ENCODE results near the gene TEX14.

Gene TEX14

GRCh38 chr17:58574025-58574424, 117.8 kb downstream of the TEX14 start:
- H3K18ac ChIP-seq (ENCODE audit: low read length): no peak overlapping the region
- H3K27me3 ChIP-seq (ENCODE audit: control insufficient read depth in 3 of 3, insufficient read depth in 3 of 3, low read depth in 1 of 3, low read length in 3 of 3): peaks cover 0 to 11% (median 0%) of the 10 kb centered on the region in 3 experiments
- H2BK5ac ChIP-seq (ENCODE audit: low read length): no peak overlapping the region
- H3K79me1 ChIP-seq (ENCODE audit: low read depth, low read length): no peaks in the 10 kb centered on the region
- H3K14ac ChIP-seq (ENCODE audit: low read length): no peak overlapping the region
- no peak overlapping the region for H4K91ac ChIP-seq (ENCODE audit: low read depth, low read length, poor library complexity)
- H3K36me3 ChIP-seq (replicated peaks in 1 of 2; ENCODE audit: control insufficient read depth in 2 of 2, insufficient read depth in 2 of 2, low read length in 2 of 2): no peaks in the 10 kb centered on the region
- no peak overlapping the region for H3K4me2 ChIP-seq (ENCODE audit: insufficient read depth, low read length, poor library complexity, severe bottlenecking)
- no peak overlapping the region for H2AK5ac ChIP-seq (ENCODE audit: low read depth, low read length)
- H3K4me3 ChIP-seq (ENCODE audit: low read length in 2 of 2): no peak overlapping the region
- H3K23ac ChIP-seq (ENCODE audit: low read depth, low read length, poor library complexity): no peak overlapping the region
- peaks cover 0 to 4% of the 10 kb centered on the region in 2 donors for H3K4me1 ChIP-seq (ENCODE audit: control insufficient read depth in 2 of 2, insufficient read depth in 1 of 2, low read depth in 1 of 2, low read length in 2 of 2)
- no peak overlapping the region for H3K4ac ChIP-seq (ENCODE audit: low read length)
- H3K27ac ChIP-seq (replicated peaks; ENCODE audit: low read length): no peak overlapping the region
- H3K9ac ChIP-seq (ENCODE audit: low read depth, low read length, poor library complexity): no peak overlapping the region
- H3K9me3 ChIP-seq (replicated peaks in 1 of 2; ENCODE audit: control insufficient read depth in 2 of 2, insufficient read depth in 1 of 2, low read depth in 1 of 2, low read length in 2 of 2): no peaks in the 10 kb centered on the region
- no peak overlapping the region for H2BK12ac ChIP-seq (ENCODE audit: low read length)
- H2BK15ac ChIP-seq (ENCODE audit: low read length): no peak overlapping the region
- DNase-seq (ENCODE audit: low spot score): no peak
- no CpG with 5 or more reads among the region's 4 CpGs for WGBS, 2 donors (ENCODE audit: extremely low coverage in 2 of 2, insufficient read length in 2 of 2, insufficient replicate concordance in 1 of 2)
- no peak overlapping the region for H2AFZ ChIP-seq (ENCODE audit: low read length)
- no peak overlapping the region for H4K8ac ChIP-seq (ENCODE audit: low read depth, low read length)
- H2BK120ac ChIP-seq (ENCODE audit: low read depth, low read length): no peak overlapping the region

GRCh38 chr17:58572846-58573245, 119.0 kb downstream of the TEX14 start:
- Histone ChIP-seq H3K23ac (ENCODE audit: low read depth, low read length, poor library complexity) (no peak overlapping the region), H3K18ac (ENCODE audit: low read length) (no peak overlapping the region)
- no CpG with 5 or more reads among the region's 3 CpGs for WGBS, 2 donors (ENCODE audit: extremely low coverage in 2 of 2, insufficient read length in 2 of 2, insufficient replicate concordance in 1 of 2)

GRCh38 chr17:58570758-58571157, 121.1 kb downstream of the TEX14 start:
- no peak overlapping the region for H3K4me3 ChIP-seq (ENCODE audit: low read length in 2 of 2)
- DNase-seq (ENCODE audit: low spot score): no peak
- no peak overlapping the region for H3K18ac ChIP-seq (ENCODE audit: low read length)
- no peak overlapping the region for H3K9ac ChIP-seq (ENCODE audit: low read depth, low read length, poor library complexity)
- no peak overlapping the region for H2BK5ac ChIP-seq (ENCODE audit: low read length)
- no peak overlapping the region for H2AK5ac ChIP-seq (ENCODE audit: low read depth, low read length)
- no peaks in the 10 kb centered on the region for H3K9me3 ChIP-seq (replicated peaks in 1 of 2; ENCODE audit: control insufficient read depth in 2 of 2, insufficient read depth in 1 of 2, low read depth in 1 of 2, low read length in 2 of 2)
- no CpG with 5 or more reads among the region's 4 CpGs for WGBS, 2 donors (ENCODE audit: extremely low coverage in 2 of 2, insufficient read length in 2 of 2, insufficient replicate concordance in 1 of 2)
- H3K4me1 ChIP-seq (ENCODE audit: control insufficient read depth in 2 of 2, insufficient read depth in 1 of 2, low read depth in 1 of 2, low read length in 2 of 2): peaks cover 0 to 1% of the 10 kb centered on the region in 2 donors
- H3K27me3 ChIP-seq (ENCODE audit: control insufficient read depth in 3 of 3, insufficient read depth in 3 of 3, low read depth in 1 of 3, low read length in 3 of 3): peaks cover 0 to 7% (median 0%) of the 10 kb centered on the region in 3 experiments
- H3K23ac ChIP-seq (ENCODE audit: low read depth, low read length, poor library complexity): no peak overlapping the region
- no peak overlapping the region for H3K4ac ChIP-seq (ENCODE audit: low read length)
- H3K4me2 ChIP-seq (ENCODE audit: insufficient read depth, low read length, poor library complexity, severe bottlenecking): no peak overlapping the region
- H2BK120ac ChIP-seq (ENCODE audit: low read depth, low read length): no peak overlapping the region
- no peak overlapping the region for H3K27ac ChIP-seq (replicated peaks; ENCODE audit: low read length)
- H3K79me1 ChIP-seq (ENCODE audit: low read depth, low read length): no peaks in the 10 kb centered on the region
- H4K91ac ChIP-seq (ENCODE audit: low read depth, low read length, poor library complexity): no peak overlapping the region
- no peak overlapping the region for H2BK12ac ChIP-seq (ENCODE audit: low read length)
- no peak overlapping the region for H2BK15ac ChIP-seq (ENCODE audit: low read length)
- no peaks in the 10 kb centered on the region for H3K36me3 ChIP-seq (replicated peaks in 1 of 2; ENCODE audit: control insufficient read depth in 2 of 2, insufficient read depth in 2 of 2, low read length in 2 of 2)
- H3K14ac ChIP-seq (ENCODE audit: low read length): no peak overlapping the region
- H4K8ac ChIP-seq (ENCODE audit: low read depth, low read length): no peak overlapping the region
- no peak overlapping the region for H2AFZ ChIP-seq (ENCODE audit: low read length)

More at GRCh38 chr17:58572846-58573245, 119.0 kb downstream of the TEX14 start:
- Histone ChIP-seq H3K4me3 (ENCODE audit: low read length in 2 of 2) (no peak overlapping the region), H4K8ac (ENCODE audit: low read depth, low read length) (no peak overlapping the region), H2AK5ac (ENCODE audit: low read depth, low read length) (no peak overlapping the region), H3K36me3 (replicated peaks in 1 of 2; ENCODE audit: control insufficient read depth in 2 of 2, insufficient read depth in 2 of 2, low read length in 2 of 2) (no peaks in the 10 kb centered on the region), H3K79me1 (ENCODE audit: low read depth, low read length) (no peaks in the 10 kb centered on the region), H3K9ac (ENCODE audit: low read depth, low read length, poor library complexity) (no peak overlapping the region), H4K91ac (ENCODE audit: low read depth, low read length, poor library complexity) (no peak overlapping the region), H3K9me3 (replicated peaks in 1 of 2; ENCODE audit: control insufficient read depth in 2 of 2, insufficient read depth in 1 of 2, low read depth in 1 of 2, low read length in 2 of 2) (no peaks in the 10 kb centered on the region), H3K4me1 (ENCODE audit: control insufficient read depth in 2 of 2, insufficient read depth in 1 of 2, low read depth in 1 of 2, low read length in 2 of 2) (peaks cover 0 to 3% of the 10 kb centered on the region in 2 donors), H3K27me3 (ENCODE audit: control insufficient read depth in 3 of 3, insufficient read depth in 3 of 3, low read depth in 1 of 3, low read length in 3 of 3) (peaks cover 0 to 7% (median 0%) of the 10 kb centered on the region in 3 experiments), H2BK12ac (ENCODE audit: low read length) (no peak overlapping the region), H3K27ac (replicated peaks; ENCODE audit: low read length) (no peak overlapping the region), H3K4ac (ENCODE audit: low read length) (no peak overlapping the region), H3K14ac (ENCODE audit: low read length) (no peak overlapping the region), H2BK120ac (ENCODE audit: low read depth, low read length) (no peak overlapping the region), H2BK5ac (ENCODE audit: low read length) (no peak overlapping the region), H2AFZ (ENCODE audit: low read length) (no peak overlapping the region), H2BK15ac (ENCODE audit: low read length) (no peak overlapping the region), H3K4me2 (ENCODE audit: insufficient read depth, low read length, poor library complexity, severe bottlenecking) (no peak overlapping the region)
- DNase-seq (ENCODE audit: low spot score): no peak

- Histone ChIP-seq H3K27ac (replicated peaks; ENCODE audit: low read length) (no peak overlapping the region), H2BK120ac (ENCODE audit: low read depth, low read length) (no peak overlapping the region), H2BK12ac (ENCODE audit: low read length) (no peak overlapping the region), H3K9me3 (replicated peaks in 1 of 2; ENCODE audit: control insufficient read depth in 2 of 2, insufficient read depth in 1 of 2, low read depth in 1 of 2, low read length in 2 of 2) (no peaks in the 10 kb centered on the region), H3K4me3 (ENCODE audit: low read length in 2 of 2) (no peak overlapping the region), H3K18ac (ENCODE audit: low read length) (no peak overlapping the region), H3K9ac (ENCODE audit: low read depth, low read length, poor library complexity) (no peak overlapping the region), H3K79me1 (ENCODE audit: low read depth, low read length) (no peaks in the 10 kb centered on the region), H3K14ac (ENCODE audit: low read length) (no peak overlapping the region), H3K36me3 (replicated peaks in 1 of 2; ENCODE audit: control insufficient read depth in 2 of 2, insufficient read depth in 2 of 2, low read length in 2 of 2) (no peaks in the 10 kb centered on the region), H3K4me2 (ENCODE audit: insufficient read depth, low read length, poor library complexity, severe bottlenecking) (no peak overlapping the region), H3K23ac (ENCODE audit: low read depth, low read length, poor library complexity) (no peak overlapping the region), H2AK5ac (ENCODE audit: low read depth, low read length) (no peak overlapping the region), H2AFZ (ENCODE audit: low read length) (no peak overlapping the region), H2BK5ac (ENCODE audit: low read length) (no peak overlapping the region), H4K8ac (ENCODE audit: low read depth, low read length) (no peak overlapping the region), H3K4me1 (ENCODE audit: control insufficient read depth in 2 of 2, insufficient read depth in 1 of 2, low read depth in 1 of 2, low read length in 2 of 2) (peaks cover 0 to 1% of the 10 kb centered on the region in 2 donors), H3K4ac (ENCODE audit: low read length) (no peak overlapping the region), H3K27me3 (ENCODE audit: control insufficient read depth in 3 of 3, insufficient read depth in 3 of 3, low read depth in 1 of 3, low read length in 3 of 3) (peaks cover 0 to 8% (median 0%) of the 10 kb centered on the region in 3 experiments), H2BK15ac (ENCODE audit: low read length) (no peak overlapping the region), H4K91ac (ENCODE audit: low read depth, low read length, poor library complexity) (no peak overlapping the region)
- DNase-seq (ENCODE audit: low spot score): no peak
- WGBS, 2 donors (ENCODE audit: extremely low coverage in 2 of 2, insufficient read length in 2 of 2, insufficient replicate concordance in 1 of 2): no CpG with 5 or more reads among the region's 1 CpG
Observed at GRCh38 chr17:58569196-58569595, 122.6 kb downstream of the TEX14 start.

Measured in neuronal stem cell (in vitro differentiated cells).